Cardiac muscle cell (in vitro differentiated cells and primary cell): ENCODE measurements around the gene ELN. TPM values are rescaled to one million over a fixed set of nuclear protein-coding genes. Genes with fewer than 3 reads are reported as not detected.
"Not testable (repeated sequence)": the region's sequence is repeated elsewhere in the genome, so short reads cannot be mapped to it uniquely, and the experiment has no call there.

Source experiments
- DNase-seq, 2 donors: peaks; one replicate each; pipeline versions ENCODE4 v3.0.0 to v3.0.0-alpha.2; 2010 to 2017; ENCODE audit warnings: low read depth in 1 of 2, low spot score in 1 of 2
- H3K27ac ChIP-seq: fragments of 200-600 bp; sonication (generic); 2 replicates; pipeline ENCODE4 v1.5.1; 2016
- H3K27me3 ChIP-seq: fragments of 200-600 bp; sonication (generic); 2 replicates; pipeline ENCODE4 v1.6.0; 2016; ENCODE audit warnings: control low read depth
- H3K36me3 ChIP-seq: fragments of 200-600 bp; sonication (generic); 2 replicates; pipeline ENCODE4 v1.5.1; 2016; ENCODE audit warnings: control low read depth
- H3K4me1 ChIP-seq: fragments of 200-600 bp; sonication (generic); 2 replicates; pipeline ENCODE4 v1.8.1; 2017; ENCODE audit warnings: low read depth, mild to moderate bottlenecking, mixed run types
- H3K4me3 ChIP-seq: fragments of 200-600 bp; sonication (generic); 2 replicates; pipeline ENCODE4 v1.5.1; 2016; ENCODE audit warnings: mild to moderate bottlenecking
- H3K9me3 ChIP-seq: fragments of 200-600 bp; sonication (generic); 2 replicates; pipeline ENCODE4 v1.5.1; 2017; ENCODE audit warnings: low read depth, mild to moderate bottlenecking, control low read depth
- polyA plus RNA-seq: library from polyadenylated mRNA; unstranded; fragments of >200 nt; fragmentation: Nextera tagmentation; extraction: Ambion mirVana; gene quantifications from 2 replicates; pipeline ENCODE4 v1.2.1, GENCODE V29; 2016
- total RNA-seq: library from RNA; depleted of rRNA; stranded (reverse); fragments of >200 nt; gene quantifications from 2 replicates; pipeline ENCODE4 v1.2.3, GENCODE V29; 2016
- TF ChIP-seq, protein P1 (sequence below): IDR thresholded peaks from 2 replicates; pipeline ENCODE4 v1.5.1; 2012; ENCODE audit warnings: low read depth, mild to moderate bottlenecking, low read length

ELN gene
- total RNA-seq (0.77 and 0.88 TPM in 2 replicates), polyA plus RNA-seq (0.54 TPM in 1 of 2 replicates, not detected in the other)

DNA sequence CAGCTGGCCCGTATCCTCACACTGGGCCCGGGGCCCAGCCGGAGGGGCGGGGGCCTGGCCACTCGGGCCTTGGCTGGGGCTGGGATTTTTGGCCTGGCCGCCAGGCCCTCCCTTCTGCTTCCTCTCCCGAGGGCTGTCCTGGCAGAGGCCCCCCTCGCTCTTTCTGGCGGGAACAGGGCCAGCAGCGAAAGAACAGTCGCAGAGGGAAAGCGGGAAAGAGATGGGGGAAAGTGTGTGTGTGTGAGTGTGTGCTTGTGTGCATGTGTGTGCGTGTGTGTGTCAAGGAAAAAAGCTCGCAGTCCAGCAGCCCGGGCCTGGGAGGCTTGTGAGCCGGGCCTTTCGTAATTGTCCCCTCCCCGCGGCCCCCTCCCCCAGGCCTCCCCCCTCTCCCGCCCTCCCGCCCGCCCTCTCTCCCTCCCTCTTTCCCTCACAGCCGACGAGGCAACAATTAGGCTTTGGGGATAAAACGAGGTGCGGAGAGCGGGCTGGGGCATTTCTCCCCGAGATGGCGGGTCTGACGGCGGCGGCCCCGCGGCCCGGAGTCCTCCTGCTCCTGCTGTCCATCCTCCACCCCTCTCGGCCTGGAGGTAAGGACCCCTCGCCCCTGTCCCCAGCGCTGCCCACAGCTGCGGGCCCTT, at the start of gene ELN:
Gene ELN (plus strand): TSS at position 491 of the 638 bp plus-strand sequence. CDS start 15 bp downstream, at position 506.
- Histone ChIP-seq H3K9me3 (no peaks in the 10 kb centered on the region), H3K4me1 (peaks cover 14% of the 10 kb centered on the region), H3K27ac (no peak within 1 kb of the TSS), H3K27me3 (no peaks in the 10 kb centered on the region), H3K36me3 (no peaks in the 10 kb centered on the region), H3K4me3 (no peak within 1 kb of the TSS)
- TF ChIP-seq, protein P1, sequence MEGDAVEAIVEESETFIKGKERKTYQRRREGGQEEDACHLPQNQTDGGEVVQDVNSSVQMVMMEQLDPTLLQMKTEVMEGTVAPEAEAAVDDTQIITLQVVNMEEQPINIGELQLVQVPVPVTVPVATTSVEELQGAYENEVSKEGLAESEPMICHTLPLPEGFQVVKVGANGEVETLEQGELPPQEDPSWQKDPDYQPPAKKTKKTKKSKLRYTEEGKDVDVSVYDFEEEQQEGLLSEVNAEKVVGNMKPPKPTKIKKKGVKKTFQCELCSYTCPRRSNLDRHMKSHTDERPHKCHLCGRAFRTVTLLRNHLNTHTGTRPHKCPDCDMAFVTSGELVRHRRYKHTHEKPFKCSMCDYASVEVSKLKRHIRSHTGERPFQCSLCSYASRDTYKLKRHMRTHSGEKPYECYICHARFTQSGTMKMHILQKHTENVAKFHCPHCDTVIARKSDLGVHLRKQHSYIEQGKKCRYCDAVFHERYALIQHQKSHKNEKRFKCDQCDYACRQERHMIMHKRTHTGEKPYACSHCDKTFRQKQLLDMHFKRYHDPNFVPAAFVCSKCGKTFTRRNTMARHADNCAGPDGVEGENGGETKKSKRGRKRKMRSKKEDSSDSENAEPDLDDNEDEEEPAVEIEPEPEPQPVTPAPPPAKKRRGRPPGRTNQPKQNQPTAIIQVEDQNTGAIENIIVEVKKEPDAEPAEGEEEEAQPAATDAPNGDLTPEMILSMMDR: no peak
- peak in 1 of 2 donors; percentile 92 for DNase-seq

DNA sequence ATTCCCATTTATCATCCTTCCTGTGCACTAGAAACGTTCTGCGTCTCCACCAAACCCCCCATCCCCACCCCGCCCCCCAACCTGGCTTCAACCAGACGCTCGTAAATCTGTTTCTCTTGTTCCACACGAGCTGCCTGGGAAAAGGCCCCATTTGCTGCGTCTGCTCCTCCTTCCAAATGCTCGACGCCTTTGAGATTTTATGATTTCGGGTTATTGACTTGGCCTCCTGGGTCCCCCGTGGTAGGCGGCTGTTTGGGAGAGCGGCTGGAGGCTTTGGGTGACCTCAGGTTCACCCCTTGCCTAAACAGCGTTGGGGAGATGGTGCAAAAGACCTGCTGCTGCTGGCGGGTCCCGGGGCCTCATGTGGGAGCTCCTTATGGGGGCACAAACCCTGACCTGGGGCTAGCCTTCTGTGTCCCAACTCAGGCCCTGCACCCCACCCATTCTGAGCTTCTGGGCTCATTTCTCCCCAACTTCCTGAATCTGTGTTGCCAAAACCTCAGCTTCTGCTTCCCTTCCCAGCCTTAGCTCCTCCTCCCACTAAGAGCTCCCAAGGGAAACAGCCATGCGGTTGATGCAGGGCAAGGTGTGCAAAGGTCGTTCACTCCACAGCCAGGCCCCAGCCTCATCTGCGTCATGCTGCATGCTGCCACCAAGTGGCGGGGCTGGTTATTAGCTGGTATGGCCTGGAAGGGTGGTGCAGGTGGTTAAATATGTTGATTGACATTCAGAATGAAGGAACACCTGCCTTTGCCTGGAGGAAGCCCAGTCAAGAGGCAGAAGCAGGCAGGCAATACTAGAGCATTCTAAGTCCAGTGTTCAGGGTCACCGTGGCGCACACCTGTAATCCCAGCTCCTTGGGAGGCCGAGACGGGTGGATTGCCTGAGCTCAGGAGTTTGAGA, 49.1 kb upstream of the ELN start:
- TF ChIP-seq, protein P1: peak; percentile 37
- Histone ChIP-seq H3K4me3 (no peak overlapping the region), H3K4me1 (no peaks in the 10 kb centered on the region), H3K27ac (no peak overlapping the region), H3K9me3 (no peaks in the 10 kb centered on the region), H3K27me3 (no peaks in the 10 kb centered on the region), H3K36me3 (no peaks in the 10 kb centered on the region)
- peak; percentile 15 to 69 for DNase-seq

DNA sequence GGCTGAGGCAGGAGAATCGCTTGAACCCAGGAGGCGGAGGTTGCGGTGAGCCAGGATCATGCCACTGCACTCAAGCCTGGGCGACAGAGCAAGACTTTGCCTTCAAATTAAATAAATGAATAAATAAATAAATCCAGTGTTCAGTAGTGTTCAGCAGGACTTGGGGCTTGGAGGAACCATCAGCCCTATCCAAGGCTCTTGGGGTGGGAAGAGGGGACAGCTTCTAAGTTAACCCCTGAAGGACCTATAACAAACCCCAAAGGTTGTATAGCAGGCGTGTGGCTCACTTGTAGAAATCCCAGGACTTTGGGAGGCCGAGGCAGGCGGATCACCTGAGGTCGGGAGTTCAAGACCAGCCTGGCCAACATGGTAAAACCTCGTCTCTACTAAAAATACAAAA, 48.3 kb upstream of the ELN start:
- H3K27me3 ChIP-seq, H3K36me3 ChIP-seq, H3K4me3 ChIP-seq, H3K4me1 ChIP-seq, H3K9me3 ChIP-seq, H3K27ac ChIP-seq, DNase-seq: not testable (repeated sequence)

- DNase-seq: no peak
- TF ChIP-seq, protein P1: no peak
- Histone ChIP-seq H3K4me3 (no peak overlapping the region), H3K4me1 (no peaks in the 10 kb centered on the region), H3K27me3 (no peaks in the 10 kb centered on the region), H3K36me3 (no peaks in the 10 kb centered on the region), H3K27ac (no peak overlapping the region), H3K9me3 (no peaks in the 10 kb centered on the region)
Measured at GRCh38 chr7:73980206-73980605, 47.8 kb upstream of the ELN start.

DNA sequence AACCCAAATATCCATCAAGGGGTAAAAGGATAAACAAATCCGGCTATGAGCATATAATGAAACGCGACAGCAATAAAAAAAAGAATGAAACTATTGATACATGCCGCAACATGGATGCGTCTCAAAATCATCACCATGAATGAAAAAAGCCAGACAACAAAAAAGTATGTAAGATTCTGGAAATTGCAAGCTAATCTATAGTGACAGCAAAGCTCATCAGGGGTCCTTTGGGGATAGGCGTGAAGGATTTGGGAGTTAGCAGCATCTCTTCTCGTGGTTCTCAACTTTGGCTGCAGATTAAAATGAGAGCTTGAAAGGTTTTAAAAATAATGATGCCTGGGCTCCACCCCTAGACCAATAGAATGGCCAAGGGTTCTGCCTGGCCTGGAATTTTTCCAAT, 46.0 kb upstream of the ELN start:
- Histone ChIP-seq H3K4me1 (no peaks in the 10 kb centered on the region), H3K27me3 (no peaks in the 10 kb centered on the region), H3K36me3 (no peaks in the 10 kb centered on the region), H3K9me3 (no peaks in the 10 kb centered on the region), H3K27ac (no peak overlapping the region), H3K4me3 (no peak overlapping the region)
- DNase-seq: no peak
- TF ChIP-seq, protein P1: no peak
